ENCODE data around the gene BTBD2. TPM values are rescaled to one million over a fixed set of nuclear protein-coding genes. Genes with fewer than 3 reads are reported as not detected.
A peak's percentile ranks its signal among the peaks of the same experiment; 100 is the strongest.

BTBD2 gene
- total and polyA plus RNA-seq, 2 of the 13 experiments (the other 11 are each of a cell fraction or from before 2014, with no cell fraction given) = 28.1 to 45.3 TPM

GRCh38 chr19:1935484-1936208 lies 79.9 kb downstream of the BTBD2 start (continued):
- TF ChIP-seq SNRNP70 (IDR thresholded peaks at IDR 0.05; ENCODE audit: low read depth, low read length) (no peak), HNRNPK (IDR thresholded peaks at IDR 0.05; ENCODE audit: low read depth, low read length, poor library complexity, severe bottlenecking) (no peak), ZFP1 (CRISPR knock-in tag; IDR thresholded peaks at IDR 0.05) (no peak), ZNF282 (IDR thresholded peaks at IDR 0.05; ENCODE audit: partially characterized antibody) (no peak), MTA3 (CRISPR knock-in tag; IDR thresholded peaks at IDR 0.05) (no peak), ZNF569 (CRISPR knock-in tag; IDR thresholded peaks at IDR 0.05; ENCODE audit: borderline replicate concordance) (no peak), HNF1B (CRISPR knock-in tag; IDR thresholded peaks at IDR 0.05) (peak; percentile 56; the same call in 1 of the 2 replicates), ZFP90 (CRISPR knock-in tag; IDR thresholded peaks at IDR 0.05; ENCODE audit: borderline replicate concordance) (no peak), ESRRA (CRISPR knock-in tag; IDR thresholded peaks at IDR 0.05; ENCODE audit: low read depth) (no peak), TCF12 (IDR thresholded peaks at IDR 0.05) (no peak), TCF12 (CRISPR knock-in tag; IDR thresholded peaks at IDR 0.05) (no peak), ZNF788 (CRISPR knock-in tag; IDR thresholded peaks at IDR 0.05; ENCODE audit: borderline replicate concordance) (no peak), ZNF280D (CRISPR knock-in tag; IDR thresholded peaks at IDR 0.05) (peak; percentile 97), SOX6 (IDR thresholded peaks at IDR 0.05) (no peak), SOX6 (CRISPR knock-in tag; IDR thresholded peaks at IDR 0.05) (peak; percentile 66), RARA (CRISPR knock-in tag; IDR thresholded peaks at IDR 0.05) (peak; percentile 44; the same call in 1 of the 2 replicates), YEATS4 (CRISPR knock-in tag; IDR thresholded peaks at IDR 0.05; ENCODE audit: borderline replicate concordance) (0 out of 2 replicates have a peak, but pooled peaks have one; percentile 34), ZNF607 (CRISPR knock-in tag; IDR thresholded peaks at IDR 0.05; ENCODE audit: borderline replicate concordance) (0 out of 2 replicates have a peak, but pooled peaks have one; percentile 22), ZNF230 (CRISPR knock-in tag; IDR thresholded peaks at IDR 0.05) (no peak), HMG20B (CRISPR knock-in tag; conservative IDR thresholded peaks at IDR 0.05) (0 out of 2 replicates have a peak, but pooled peaks have one; percentile 21), PPARG (CRISPR knock-in tag; conservative IDR thresholded peaks at IDR 0.05) (no peak), MATR3 (CRISPR knock-in tag; IDR thresholded peaks at IDR 0.05) (no peak), NFYB (CRISPR knock-in tag; IDR thresholded peaks at IDR 0.05) (0 out of 2 replicates have a peak, but pooled peaks have one; percentile 19)
- TF ChIP-seq, protein P1, sequence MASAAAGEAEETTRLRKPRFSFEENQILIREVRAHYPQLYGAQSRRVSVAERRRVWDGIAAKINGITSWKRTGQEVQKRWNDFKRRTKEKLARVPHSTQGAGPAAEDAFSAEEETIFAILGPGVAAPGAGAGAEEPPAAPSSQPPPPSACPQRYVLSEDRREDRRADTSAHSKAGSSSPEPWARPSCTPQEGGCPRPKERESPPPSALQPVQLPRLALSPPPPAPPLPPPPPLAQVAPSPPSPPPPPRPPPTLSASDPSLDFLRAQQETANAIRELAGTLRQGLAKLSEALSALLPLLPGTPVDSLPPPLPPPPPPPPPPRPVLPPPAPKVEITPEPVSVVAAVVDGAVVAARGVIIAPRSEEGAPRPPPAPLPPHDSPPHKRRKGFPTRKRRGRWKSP (CRISPR knock-in tag; IDR thresholded peaks at IDR 0.05) = no peak

Data from HepG2 (cell line).